ENCODE measurements around the gene SCUBE1.

The SCUBE1 gene

DNA sequence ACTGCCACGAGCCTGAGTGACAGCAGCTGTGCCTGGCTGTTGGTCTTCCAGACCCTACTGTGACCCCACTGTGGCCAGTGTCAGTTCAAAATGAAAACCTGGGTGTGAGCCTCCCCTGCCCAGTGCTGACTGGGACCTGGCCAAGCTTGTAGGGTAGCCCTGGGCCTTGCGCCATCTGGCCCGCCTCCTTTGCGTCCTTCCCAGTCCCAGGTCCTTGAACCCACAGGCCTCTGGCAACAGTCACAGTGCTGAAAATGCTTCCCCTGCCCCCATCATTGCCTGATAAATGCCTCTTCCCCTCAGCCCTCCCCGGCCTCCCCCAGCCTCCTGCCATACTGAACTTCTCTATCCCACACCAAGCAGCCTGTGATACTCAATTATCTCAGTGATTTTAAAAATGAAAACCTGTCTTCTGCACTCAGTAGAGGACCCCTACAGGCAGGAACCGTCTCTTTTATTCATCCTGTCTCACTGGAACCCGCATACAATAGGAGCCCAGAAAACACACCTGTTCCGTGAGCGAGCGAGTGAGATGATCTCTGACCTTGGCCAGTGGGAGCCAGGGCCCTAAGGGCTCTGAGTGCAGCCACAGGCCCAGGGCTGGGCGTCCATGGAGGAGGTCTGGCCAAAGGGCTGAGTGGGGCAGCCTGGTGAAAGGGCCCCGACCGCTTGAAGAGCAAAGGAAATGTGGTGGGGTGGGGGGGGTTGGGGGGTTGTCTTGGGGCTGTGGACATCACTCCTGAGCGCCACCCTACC, 106.6 kb downstream of the SCUBE1 start:
- DNase-seq (ENCODE audit: low read depth), result no peak

DNA sequence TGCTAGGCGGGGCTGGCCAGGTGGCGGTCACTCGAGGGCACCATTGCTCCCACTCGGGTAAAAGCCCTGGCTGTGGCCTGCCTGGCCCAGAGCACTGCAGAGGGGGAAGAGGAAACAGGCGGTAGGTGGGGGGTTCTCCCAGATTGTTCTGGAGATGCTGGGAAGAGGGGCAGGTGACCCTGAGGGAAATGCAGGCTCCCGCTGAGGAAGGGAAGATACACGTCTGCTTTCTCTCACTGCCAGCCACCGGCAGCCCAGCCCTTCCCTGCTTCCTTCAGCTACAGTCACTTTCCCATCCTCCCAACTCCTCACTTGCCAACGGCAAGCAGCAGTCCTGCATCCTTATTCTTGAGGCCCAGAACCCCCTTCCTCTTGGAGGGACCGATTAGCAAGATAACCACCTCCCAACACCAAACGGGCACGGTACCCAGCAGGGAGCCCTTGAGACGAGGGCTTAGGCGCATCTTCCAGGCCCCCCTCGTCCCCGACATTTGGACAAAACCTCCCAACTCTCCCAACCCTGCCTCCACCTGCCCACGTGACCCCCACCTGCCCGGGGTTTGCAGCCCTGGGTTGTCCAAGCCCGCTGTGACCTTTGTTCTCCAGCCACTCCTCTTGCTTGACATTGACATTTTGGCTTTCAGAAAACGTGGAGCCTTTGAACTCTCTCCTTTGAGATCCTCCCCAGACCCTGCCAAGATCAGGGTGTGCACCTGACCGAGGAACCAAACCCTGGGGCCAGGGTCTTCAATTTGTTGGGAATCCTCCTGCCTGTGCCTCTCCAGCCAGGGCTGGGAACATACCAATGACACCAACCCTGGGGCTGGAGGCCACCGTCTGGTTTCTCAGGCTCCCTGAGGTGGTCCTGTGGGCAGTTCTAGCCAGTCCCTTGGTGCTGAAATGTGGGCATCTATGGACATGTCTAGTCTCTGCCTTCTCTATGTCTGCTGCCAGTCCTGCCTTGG, 107.4 kb downstream of the SCUBE1 start:
- no peak for DNase-seq (ENCODE audit: low read depth)

DNA sequence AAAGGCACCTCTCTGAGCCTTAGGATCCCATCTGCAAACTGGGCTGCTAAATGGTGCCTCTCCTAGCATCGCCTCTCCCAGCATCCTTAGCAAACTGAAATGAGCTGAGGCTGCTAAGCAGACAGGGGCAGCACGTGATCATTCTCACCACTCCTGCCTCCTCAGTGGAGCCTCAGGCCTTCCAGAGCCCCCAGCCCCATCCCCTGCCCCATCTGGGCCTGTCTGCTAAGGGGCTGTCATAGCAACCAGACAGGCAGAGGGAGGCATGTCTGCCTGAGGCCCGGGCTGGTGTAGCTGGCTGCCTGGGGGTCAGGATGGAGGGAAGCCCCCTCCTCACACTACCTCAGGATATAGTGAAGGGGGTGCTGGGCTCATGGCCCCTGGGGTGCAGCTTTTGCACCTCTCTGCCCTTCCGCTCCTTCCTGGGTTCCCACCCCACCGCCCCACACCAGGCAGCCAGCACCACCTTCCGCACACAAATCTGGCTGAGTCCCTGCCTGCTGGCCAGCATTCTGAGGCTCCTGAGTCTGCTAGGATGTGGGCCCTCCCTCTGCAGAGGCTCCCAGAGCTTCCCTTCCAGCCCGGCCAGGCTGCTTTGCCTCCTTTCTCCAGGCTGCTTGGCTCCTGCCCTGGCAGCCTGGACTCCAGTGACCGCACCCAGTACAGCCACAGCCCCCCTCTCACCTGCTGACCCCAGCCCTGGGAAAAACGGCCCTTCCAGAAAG, 108.7 kb downstream of the SCUBE1 start:
- DNase-seq (ENCODE audit: low read depth), result no peak

DNA sequence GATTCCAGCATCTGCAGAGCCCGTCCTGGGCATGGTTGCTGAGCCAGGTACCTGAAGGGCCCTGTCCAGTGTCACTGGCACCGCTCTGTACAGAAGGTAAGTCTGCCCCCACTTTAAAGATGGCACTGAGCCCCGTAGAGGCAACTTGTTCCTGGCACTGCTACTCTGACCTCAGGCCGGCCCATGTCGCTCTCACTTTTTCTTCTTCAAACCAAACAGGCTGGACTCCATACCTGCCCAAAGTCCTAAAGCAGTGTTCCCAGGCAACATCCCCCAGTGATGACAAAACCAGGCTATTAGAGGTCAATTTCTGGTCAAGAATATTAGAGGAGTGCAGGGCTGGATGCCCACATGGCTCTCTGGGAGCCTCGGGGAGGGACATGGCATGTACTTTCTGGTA, 109.6 kb downstream of the SCUBE1 start:
- DNase-seq (ENCODE audit: low read depth), result no peak

DNA sequence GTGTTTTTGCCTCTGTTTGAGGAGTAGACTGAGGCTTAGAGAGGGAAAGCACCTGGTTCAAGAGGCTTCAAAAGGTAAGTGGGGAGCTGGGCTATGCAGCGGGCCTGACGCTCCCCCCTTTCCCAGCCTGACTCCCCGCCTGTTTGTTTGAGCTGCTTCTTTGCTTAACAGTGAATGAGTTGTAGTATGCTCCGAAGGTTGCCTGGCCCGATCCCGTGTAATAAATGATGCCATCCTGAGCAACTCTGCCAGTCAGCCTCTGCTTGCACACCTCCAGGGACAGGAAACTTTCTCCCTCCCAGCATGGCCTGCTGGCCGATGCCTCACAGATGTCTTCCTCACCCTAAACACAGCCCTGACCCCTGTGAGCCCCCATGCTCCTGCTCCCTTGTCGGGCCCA, 110.7 kb downstream of the SCUBE1 start:
- no peak for DNase-seq (ENCODE audit: low read depth)

DNA sequence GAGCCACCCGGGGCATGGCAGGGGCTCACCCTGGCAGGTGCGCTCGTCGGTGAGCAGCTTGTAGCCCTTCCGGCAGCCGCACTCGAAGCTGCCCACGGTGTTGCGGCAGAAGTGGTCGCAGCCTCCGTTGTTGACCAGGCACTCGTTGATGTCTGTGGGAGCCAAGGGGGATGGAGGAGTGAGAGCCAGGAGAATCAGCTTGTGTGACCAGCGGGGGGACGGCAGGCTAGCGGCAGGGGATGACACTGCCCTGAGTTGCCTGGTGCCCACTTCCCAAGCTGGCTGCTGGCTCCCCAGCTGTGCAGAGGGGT, 111.5 kb downstream of the SCUBE1 start:
- no peak for DNase-seq (ENCODE audit: low read depth)

DNA sequence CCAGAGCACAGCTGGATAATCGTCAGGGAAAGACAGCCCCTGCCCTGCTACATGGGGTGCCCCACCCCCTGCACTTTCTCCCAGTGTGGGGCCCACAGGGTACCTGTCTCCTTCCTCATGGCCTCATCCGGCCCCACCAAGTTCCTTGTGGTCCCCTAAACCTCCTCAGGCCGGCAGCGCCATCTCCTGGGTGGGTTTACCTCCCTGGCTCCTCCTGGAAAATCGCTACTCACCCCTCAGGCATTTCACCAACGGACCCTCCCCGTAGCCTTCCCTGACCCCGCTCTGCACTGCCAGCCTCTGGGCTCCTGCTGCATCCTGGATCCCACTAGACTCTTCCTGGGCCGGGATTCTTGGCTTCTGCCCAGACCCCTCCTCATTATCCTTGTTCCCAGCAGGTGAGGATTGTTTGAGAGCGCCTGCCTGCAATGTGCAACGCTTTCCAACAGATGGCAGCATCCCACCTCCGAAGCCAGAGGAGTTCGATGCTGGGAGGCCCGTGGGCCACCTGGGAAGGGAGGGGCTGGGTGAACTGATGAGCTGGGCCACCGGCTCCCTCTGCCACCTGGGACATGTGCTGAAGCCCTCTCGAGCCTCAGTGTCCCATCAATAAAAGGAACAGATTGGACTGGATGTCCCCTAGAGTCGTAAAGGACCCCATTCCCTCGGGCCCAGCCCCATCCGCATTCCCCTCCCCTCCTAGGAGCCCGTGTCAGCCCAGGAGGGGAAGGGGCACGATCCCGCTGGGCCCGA, 112.0 kb downstream of the SCUBE1 start:
- peak; percentile 56 for DNase-seq (ENCODE audit: low read depth)

DNA sequence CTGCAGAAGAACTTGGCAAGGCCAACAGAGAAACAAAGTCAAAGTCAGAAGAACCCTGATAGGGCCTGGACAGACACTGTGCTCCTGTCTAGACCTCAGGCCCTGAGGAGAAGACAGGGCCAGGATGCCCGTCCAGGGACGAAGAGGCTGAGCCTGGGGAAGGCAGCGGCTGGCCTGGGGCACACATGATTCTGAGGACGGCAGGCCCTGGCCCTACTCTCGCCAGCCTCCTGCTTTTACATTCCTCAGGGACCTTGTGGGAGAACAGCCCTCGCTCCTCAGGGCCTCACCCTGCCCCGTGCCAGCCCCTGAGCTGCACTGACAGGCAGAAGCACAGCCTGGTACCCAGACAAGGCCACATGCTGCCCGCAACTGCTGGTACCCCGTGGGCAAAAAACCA, 112.6 kb downstream of the SCUBE1 start:
- no peak for DNase-seq (ENCODE audit: low read depth)

DNA sequence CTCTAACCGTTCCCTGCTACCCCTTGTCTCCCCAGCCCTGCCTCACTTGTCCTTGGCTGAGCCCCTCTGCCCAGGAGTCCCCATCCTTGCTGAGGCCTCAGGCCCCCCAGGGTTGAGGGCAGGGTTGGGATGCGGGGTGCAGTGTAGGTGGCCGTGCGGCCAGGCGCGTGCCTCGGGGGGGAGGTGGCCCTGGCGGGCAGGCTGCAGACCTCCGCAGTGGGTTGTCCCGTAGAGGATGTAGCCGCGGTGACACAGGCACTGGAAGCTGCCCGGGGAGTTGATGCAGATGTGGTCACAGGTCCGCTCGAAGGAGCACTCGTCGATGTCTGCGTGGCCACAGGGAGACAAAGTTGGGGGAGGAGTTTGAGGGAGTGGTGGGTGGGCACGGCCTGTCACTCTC, 114.3 kb downstream of the SCUBE1 start:
- DNase-seq (ENCODE audit: low read depth), result no peak

DNA sequence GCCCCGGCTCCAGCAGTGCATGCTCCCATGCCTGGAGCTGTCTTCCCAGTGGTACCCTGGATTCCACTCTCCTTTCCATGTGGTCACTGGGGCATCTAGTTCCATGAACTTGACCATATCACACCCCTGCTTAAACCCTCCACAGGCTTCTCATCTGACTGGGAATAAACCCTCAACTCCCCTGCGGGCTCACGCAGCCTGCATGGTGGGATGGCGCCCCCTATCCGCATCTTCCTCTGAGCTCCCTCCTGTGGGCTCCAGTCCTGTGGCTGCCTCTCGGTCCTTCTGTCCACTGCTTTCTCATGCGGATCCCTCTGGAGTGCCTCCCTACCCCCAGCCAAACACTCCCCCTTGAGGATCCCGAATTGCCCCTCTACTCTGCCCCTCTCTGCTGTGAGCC, 114.8 kb downstream of the SCUBE1 start:
- DNase-seq (ENCODE audit: low read depth), result peak; percentile 23

DNA sequence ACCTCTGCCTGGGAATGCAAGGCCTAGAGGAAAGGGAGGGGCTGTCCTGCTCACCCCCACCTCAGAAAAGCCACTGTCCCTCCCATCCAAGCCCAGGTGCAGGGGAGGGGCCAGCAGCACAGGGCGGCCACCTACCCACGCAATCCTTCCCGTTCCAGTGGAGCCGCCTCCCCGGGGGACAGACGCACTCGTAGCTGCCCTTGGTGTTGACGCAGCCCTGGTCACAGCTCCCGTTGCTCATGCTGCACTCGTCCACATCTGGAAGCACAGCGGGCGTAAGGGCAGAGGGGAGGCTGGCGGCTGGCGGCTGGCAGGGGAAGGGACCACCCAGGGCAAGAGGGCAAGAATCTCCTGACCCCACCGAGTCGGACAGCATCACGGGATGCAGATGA, 115.9 kb downstream of the SCUBE1 start:
- no peak for DNase-seq (ENCODE audit: low read depth)

DNA sequence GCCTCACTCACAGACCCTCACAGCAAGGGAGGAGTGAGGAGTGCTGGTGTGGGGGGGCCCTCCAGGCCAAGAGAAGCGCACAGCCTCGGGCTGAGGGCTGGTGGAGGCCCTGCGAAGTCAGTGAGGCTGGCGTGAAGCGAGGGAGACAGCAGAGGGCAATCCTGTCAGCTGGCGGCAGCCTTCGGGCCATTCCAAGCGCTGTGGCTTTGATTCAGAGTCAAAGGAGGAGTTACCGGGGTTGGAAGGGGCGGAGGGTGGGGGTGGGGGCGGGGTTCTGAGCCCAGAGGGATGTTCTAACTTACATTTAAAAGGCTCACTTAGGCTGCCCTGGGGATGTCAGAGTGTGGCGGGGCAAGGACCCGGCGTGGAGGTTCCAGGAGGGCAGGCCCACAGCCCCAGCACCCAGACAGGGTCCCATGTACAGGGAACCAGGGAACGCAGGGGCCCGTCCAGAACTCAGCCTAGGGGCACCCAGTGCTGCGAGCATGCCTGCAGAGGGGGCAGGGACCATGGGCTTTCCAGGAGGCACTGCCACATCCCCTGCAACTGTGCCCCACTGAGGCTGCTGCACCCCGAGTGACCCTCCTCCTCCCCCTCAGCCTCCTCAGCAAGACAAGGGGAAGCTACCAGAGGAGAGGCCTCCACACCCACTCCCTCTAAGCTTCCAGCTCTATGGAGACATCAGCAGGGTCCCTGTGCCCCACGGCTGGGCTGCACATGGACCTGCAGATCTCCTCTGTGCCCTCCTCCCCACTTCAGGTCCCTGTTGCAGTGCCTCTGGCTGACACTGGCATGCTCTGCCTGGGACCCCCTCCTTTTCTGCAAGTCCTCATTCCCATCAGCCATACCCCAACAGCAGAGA, 116.6 kb downstream of the SCUBE1 start:
- DNase-seq (ENCODE audit: low read depth), result no peak

DNA sequence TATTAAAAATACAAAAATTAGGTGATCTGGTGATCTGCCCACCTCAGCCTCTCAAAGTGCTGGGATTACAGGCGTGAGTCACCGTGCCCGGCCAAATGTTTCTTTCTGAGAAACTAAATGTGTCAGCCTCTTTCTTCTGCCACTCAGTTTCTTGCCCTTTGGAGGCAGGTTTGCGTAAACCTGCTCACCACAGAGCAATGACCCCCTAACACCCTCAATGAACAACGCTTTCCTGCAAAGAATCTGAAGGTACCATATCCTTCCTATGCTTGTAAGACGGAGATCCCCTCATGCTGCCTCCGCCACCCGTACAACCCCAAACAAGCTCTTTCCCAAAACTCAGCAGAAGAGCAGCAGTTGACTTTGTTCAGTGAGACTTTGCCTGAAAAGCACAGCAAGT, 117.6 kb downstream of the SCUBE1 start:
- no peak for DNase-seq (ENCODE audit: low read depth)

DNA sequence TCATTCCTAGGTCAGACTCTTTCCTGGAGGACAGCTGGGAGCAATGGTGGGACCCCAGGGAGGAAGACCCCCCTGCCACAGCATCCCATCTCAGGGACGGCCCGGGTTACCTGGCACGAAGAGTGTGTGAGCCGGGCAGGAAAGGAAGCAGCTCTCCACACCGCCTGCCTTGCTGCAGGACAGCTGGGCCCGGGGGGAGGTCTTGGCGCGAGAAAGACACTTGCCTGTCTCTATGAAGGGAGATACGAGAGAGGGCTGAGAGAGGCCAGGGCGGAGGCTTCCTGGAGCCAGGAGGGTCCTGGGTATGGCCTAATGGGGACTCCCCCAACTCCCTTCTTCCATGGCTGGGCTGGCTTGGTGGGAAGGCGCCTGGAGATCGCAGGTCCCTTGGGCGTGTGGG, 120.2 kb downstream of the SCUBE1 start:
- no peak for DNase-seq (ENCODE audit: low read depth)

DNA sequence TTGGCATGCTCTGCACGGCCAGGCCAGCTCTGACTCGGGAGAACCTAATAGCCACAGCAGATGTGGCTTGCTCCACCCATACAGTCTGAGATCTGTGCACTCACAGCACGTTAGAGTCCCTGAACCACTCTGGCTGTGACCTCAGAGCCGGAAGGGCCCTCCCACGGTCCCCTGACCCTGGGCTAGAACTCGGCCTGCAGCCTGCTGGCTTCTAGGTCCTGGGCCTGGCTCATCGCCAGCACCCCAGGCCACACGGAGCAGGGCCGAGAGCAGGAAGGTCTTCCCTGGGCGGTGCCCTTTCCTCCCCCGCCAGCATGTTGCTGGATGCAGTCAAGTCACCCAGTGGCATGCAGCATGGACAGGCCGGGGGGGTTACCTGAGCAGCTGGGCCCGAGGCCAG, 120.9 kb downstream of the SCUBE1 start:
- DNase-seq (ENCODE audit: low read depth), result no peak

DNA sequence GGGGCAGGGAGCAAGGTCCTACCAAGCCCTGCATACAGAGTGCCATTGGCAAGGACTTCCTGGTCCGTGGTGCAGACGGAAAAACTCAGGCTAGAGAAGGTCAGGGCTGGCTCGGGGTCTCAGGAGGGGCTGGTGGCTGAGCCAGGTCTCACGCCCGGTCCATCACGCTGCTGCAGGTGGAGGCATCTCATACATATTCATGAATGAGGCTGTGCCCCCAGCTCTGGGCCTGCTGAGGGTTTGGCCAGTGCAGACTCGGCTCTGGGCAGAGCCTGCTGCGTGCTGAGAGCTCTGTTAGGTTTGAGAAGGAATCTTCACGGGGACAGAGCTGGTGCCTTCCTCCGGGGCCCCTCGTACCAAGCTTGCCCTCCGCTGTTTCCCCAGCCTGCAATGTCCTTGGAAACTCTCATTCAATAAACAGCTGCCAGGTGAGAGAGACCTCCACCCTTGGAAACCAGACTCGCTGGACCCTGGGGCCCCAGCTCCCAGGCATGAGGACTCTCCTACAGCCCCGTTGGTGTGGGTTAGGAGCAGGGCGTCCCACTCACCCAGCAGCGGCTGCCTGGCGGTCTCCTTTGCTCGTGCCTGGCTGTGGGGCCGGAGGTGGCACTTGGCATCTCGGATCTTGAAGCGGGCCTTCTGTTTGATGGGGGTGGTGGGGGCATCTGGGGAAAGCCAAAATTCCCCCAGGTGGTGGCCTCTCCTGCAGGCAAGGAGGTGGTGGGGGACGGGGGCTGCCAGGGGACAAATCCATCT, 122.4 kb downstream of the SCUBE1 start:
- no peak for DNase-seq (ENCODE audit: low read depth)

DNA sequence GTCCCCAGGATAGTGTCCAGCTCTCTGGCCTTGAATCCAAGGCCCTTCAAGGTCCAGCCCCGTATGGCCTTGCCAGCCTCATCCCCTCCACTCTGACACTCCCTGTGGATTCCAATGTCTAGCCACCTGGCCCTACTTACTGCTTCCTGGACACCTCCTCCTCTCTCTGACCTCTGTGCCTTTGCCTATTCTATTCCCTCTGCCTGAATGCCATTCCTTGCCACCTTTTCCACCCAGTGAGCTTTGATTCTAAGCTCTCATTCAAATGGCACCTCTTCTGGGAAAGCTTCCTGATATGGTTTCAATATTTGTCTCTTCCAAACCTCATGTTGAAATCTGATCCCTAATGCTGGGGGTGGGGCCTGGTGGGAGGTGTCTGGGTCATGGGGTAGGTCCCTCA, 124.4 kb downstream of the SCUBE1 start:
- DNase-seq (ENCODE audit: low read depth), result no peak

DNA sequence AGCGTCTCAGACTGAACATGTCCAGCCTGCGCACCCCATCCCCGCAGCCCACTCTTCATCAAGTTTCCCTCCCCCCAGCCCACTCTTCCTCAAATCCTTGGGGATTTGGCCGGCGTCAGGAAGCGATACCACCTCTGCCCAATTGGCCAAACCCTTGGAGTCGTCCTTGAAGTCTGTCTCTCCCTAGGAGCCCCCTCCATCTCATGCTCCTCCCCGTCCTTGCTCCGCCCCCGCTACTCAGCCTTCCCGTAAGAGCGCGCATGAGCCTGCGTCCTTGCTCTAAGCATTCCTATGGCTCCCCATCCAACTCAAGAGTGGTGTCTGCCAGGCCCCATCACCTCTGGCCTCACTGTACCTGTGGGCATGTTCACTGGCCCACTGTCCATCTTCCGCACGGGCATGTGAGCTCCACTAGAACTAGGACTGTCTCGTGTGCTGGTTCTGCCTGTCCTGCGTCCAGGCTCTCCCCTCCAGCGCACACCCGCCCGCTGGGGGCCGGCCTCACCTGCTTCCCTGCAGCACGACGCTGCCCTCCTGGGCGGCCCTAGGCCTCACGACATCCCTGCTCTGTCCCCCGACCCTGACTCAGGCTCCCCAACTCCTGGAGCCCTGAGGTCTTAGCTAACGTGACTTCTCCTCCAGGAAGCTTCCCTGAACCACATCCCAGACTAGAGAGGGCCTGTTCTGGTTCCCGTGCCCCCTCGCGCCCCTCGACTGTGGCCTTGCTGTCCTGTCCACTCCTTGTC, 125.7 kb downstream of the SCUBE1 start:
- no peak for DNase-seq (ENCODE audit: low read depth)

DNA sequence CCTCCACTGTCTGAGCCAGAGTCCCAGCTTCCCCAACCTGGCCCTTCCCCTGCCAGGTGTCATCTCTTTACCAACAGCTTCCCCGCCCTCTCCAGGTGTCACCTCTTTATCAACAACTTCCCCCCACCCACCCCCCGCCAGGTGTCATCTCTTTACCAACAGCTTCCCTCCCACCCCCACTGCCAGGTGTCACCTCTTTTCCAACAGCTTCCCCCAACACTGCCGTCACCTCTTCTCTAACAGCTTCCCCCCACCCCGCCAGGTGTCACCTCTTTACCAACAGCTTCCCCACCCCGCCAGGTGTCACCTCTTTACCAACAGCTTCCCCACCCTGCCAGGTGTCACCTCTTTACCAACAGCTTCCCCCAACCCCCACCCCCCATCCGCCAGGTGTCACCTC, 126.4 kb downstream of the SCUBE1 start:
- DNase-seq (ENCODE audit: low read depth), result no peak

DNA sequence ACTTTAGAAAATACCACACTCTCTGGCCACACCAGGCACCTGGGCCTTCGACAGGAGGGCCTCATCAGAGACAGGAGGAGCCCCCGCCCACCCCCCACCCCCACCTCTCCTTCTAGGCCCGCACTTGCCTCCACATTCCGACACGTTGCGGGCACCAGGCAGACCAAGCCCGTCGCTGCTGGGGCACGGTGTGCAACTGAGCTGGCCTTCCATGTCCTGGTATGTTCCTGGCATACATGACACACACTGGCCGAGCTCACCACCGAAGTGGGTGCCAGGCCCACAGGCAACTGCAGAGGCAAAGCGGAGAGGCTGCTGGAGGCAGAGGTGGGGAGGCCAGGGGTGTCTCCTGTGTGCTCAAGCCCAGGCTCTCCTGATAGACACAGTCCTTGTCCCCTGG, 129.2 kb downstream of the SCUBE1 start:
- DNase-seq (ENCODE audit: low read depth), result no peak

Measured in activated T-cell treated with anti-CD3 and anti-CD28 coated beads for 1 hour (primary cell).